HG03066 (cell line): ENCODE results near the gene LDAH.
A peak's percentile ranks its signal among the peaks of the same experiment; 100 is the strongest.
"Not testable (repeated sequence)": the region's sequence is repeated elsewhere in the genome, so short reads cannot be mapped to it uniquely, and the experiment has no call there.

Source experiments
- ATAC-seq: cut with Tn5 transposase; IDR thresholded peaks from one replicate; pipeline ENCODE4 v1.9.1; 2021; ENCODE audit warnings: low read depth; ENCODE audit not compliant: unreplicated experiment

LDAH gene

GRCh38 chr2:20725782-20726181, 97.1 kb downstream of the LDAH start:
- no peak for ATAC-seq

GRCh38 chr2:20724500-20725053, 98.3 kb downstream of the LDAH start:
- ATAC-seq = no peak

- no peak for ATAC-seq
Measured at GRCh38 chr2:20723543-20723942, 99.4 kb downstream of the LDAH start.

GRCh38 chr2:20722592-20723240, 100.2 kb downstream of the LDAH start:
- ATAC-seq = no peak

- ATAC-seq = no peak
Measured at GRCh38 chr2:20717641-20718040, 105.3 kb downstream of the LDAH start.

- ATAC-seq = not testable (repeated sequence)
Measured at GRCh38 chr2:20716164-20716563, 106.7 kb downstream of the LDAH start.

- not testable (repeated sequence) for ATAC-seq
Measured at GRCh38 chr2:20714412-20714811, 108.5 kb downstream of the LDAH start.

GRCh38 chr2:20713585-20713984, 109.3 kb downstream of the LDAH start:
- ATAC-seq = not testable (repeated sequence)

GRCh38 chr2:20711641-20712040, 111.3 kb downstream of the LDAH start:
- ATAC-seq = not testable (repeated sequence)

GRCh38 chr2:20707601-20708000, 115.3 kb downstream of the LDAH start:
- ATAC-seq = no peak

GRCh38 chr2:20706786-20707185, 116.1 kb downstream of the LDAH start:
- ATAC-seq = no peak

- no peak for ATAC-seq
Measured at GRCh38 chr2:20706217-20706616, 116.7 kb downstream of the LDAH start.

GRCh38 chr2:20704886-20705285, 118.0 kb downstream of the LDAH start:
- ATAC-seq = no peak

- no peak for ATAC-seq
Measured at GRCh38 chr2:20702563-20702962, 120.3 kb downstream of the LDAH start.

GRCh38 chr2:20698916-20699613, 123.8 kb downstream of the LDAH start:
- peak; percentile 65 for ATAC-seq

- ATAC-seq = no peak
Measured at GRCh38 chr2:20697322-20697934, 125.5 kb downstream of the LDAH start.

- ATAC-seq = no peak
Measured at GRCh38 chr2:20696366-20696765, 126.5 kb downstream of the LDAH start.

- ATAC-seq = no peak
Measured at GRCh38 chr2:20693317-20693716, 129.6 kb downstream of the LDAH start.

GRCh38 chr2:20692081-20692480, 130.8 kb downstream of the LDAH start:
- no peak for ATAC-seq

- ATAC-seq = no peak
Measured at GRCh38 chr2:20691076-20691734, 131.7 kb downstream of the LDAH start.
